ENCODE results near the gene HSP90AB1. TPM values are rescaled to one million over a fixed set of nuclear protein-coding genes. Genes with fewer than 3 reads are reported as not detected.

The HSP90AB1 gene
- polyA plus RNA-seq, 1 of the 3 experiments (the other 2 are of a cell fraction), result 843 TPM

- no peaks in the 10 kb centered on the region for H3K9me3 ChIP-seq
- peaks cover 9 to 48% of the 10 kb centered on the region in 2 experiments; a peak in 2 of 4 replicates for H3K4me1 ChIP-seq (ENCODE audit: control insufficient read depth in 1 of 2, insufficient read depth in 2 of 2, low read depth in 1 of 2, low read length in 1 of 2)
- no peak overlapping the region for H3K4me2 ChIP-seq
- no peaks in the 10 kb centered on the region for H3K27me3 ChIP-seq (ENCODE audit: insufficient read depth)
- H3K79me2 ChIP-seq (ENCODE audit: insufficient read depth), result peaks cover 38% of the 10 kb centered on the region
- no peaks in the 10 kb centered on the region for H3K9me2 ChIP-seq
- H3F3A ChIP-seq (replicated peaks; ENCODE audit: insufficient read depth), result peaks cover 26% of the 10 kb centered on the region
- no peak for DNase-seq
- peaks cover 28% of the 10 kb centered on the region for H4K20me1 ChIP-seq (ENCODE audit: insufficient read depth)
- TF ChIP-seq EP300 (IDR thresholded peaks at IDR 0.05; ENCODE audit: borderline replicate concordance in 1 of 2, low read depth in 1 of 2, low read length in 1 of 2) (no peak), FOXM1 (IDR thresholded peaks at IDR 0.05; ENCODE audit: low read depth) (no peak), TAF1 (IDR thresholded peaks at IDR 0.05; ENCODE audit: borderline replicate concordance, low read depth, low read length) (no peak), RCOR1 (IDR thresholded peaks at IDR 0.05; ENCODE audit: low read length) (no peak), GATA2 (CRISPR knock-in tag; IDR thresholded peaks at IDR 0.05) (no peak), FOSL2 (IDR thresholded peaks at IDR 0.05; ENCODE audit: borderline replicate concordance, low read depth) (no peak), SIN3A (IDR thresholded peaks at IDR 0.05; ENCODE audit: borderline replicate concordance, low read depth, low read length) (no peak), MXI1 (IDR thresholded peaks at IDR 0.05; ENCODE audit: low read depth, low read length) (no peak), NRF1 (IDR thresholded peaks at IDR 0.05; ENCODE audit: low read depth, low read length) (no peak), SMC3 (IDR thresholded peaks at IDR 0.05; ENCODE audit: low read depth, low read length) (no peak), TEAD4 (IDR thresholded peaks at IDR 0.05; ENCODE audit: borderline replicate concordance, insufficient read depth) (no peak), MAX (IDR thresholded peaks at IDR 0.05; ENCODE audit: low read depth) (no peak), RFX5 (IDR thresholded peaks at IDR 0.05; ENCODE audit: low read length) (no peak), JUND (IDR thresholded peaks at IDR 0.05) (no peak)
- TF ChIP-seq, protein P1, sequence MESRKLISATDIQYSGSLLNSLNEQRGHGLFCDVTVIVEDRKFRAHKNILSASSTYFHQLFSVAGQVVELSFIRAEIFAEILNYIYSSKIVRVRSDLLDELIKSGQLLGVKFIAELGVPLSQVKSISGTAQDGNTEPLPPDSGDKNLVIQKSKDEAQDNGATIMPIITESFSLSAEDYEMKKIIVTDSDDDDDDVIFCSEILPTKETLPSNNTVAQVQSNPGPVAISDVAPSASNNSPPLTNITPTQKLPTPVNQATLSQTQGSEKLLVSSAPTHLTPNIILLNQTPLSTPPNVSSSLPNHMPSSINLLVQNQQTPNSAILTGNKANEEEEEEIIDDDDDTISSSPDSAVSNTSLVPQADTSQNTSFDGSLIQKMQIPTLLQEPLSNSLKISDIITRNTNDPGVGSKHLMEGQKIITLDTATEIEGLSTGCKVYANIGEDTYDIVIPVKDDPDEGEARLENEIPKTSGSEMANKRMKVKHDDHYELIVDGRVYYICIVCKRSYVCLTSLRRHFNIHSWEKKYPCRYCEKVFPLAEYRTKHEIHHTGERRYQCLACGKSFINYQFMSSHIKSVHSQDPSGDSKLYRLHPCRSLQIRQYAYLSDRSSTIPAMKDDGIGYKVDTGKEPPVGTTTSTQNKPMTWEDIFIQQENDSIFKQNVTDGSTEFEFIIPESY (IDR thresholded peaks at IDR 0.05; ENCODE audit: borderline replicate concordance, low read depth), result no peak
- TF ChIP-seq, protein P2, sequence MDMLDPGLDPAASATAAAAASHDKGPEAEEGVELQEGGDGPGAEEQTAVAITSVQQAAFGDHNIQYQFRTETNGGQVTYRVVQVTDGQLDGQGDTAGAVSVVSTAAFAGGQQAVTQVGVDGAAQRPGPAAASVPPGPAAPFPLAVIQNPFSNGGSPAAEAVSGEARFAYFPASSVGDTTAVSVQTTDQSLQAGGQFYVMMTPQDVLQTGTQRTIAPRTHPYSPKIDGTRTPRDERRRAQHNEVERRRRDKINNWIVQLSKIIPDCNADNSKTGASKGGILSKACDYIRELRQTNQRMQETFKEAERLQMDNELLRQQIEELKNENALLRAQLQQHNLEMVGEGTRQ (IDR thresholded peaks at IDR 0.05; ENCODE audit: borderline replicate concordance, low read depth, low read length), result no peak
- TF ChIP-seq, protein P3, sequence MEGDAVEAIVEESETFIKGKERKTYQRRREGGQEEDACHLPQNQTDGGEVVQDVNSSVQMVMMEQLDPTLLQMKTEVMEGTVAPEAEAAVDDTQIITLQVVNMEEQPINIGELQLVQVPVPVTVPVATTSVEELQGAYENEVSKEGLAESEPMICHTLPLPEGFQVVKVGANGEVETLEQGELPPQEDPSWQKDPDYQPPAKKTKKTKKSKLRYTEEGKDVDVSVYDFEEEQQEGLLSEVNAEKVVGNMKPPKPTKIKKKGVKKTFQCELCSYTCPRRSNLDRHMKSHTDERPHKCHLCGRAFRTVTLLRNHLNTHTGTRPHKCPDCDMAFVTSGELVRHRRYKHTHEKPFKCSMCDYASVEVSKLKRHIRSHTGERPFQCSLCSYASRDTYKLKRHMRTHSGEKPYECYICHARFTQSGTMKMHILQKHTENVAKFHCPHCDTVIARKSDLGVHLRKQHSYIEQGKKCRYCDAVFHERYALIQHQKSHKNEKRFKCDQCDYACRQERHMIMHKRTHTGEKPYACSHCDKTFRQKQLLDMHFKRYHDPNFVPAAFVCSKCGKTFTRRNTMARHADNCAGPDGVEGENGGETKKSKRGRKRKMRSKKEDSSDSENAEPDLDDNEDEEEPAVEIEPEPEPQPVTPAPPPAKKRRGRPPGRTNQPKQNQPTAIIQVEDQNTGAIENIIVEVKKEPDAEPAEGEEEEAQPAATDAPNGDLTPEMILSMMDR (IDR thresholded peaks at IDR 0.05), result no peak
- no peak overlapping the region for H3K27ac ChIP-seq (ENCODE audit: low read depth in 2 of 2, low read length in 1 of 2)
- peaks cover 8 to 29% of the 10 kb centered on the region in 2 experiments for H3K36me3 ChIP-seq (replicated peaks in 1 of 2; ENCODE audit: control insufficient read depth in 1 of 2, insufficient read depth in 2 of 2, low read length in 1 of 2)
- no peak overlapping the region for H3K9ac ChIP-seq
- ChIA-PET CTCF (interaction anchor here (0.7 to 7.1 kb wide), 6 partner anchors 7 to 134 kb away, joined by 3 to 90 read pairs (median 19); partner anchors contain the start of genes HSP90AB1 and NFKBIE), POLR2A (interaction anchor here (0.5 kb wide), 1 partner anchor 641 kb away, joined by 3 read pairs; no protein-coding TSS in a partner anchor)
- WGBS (ENCODE audit: low lambda C conversion rate), result 94% methylated on average over 3 of the region's 3 CpGs
- no peak overlapping the region for H3K4me3 ChIP-seq (ENCODE audit: low read depth in 2 of 2, low read length in 1 of 2)
- H2AFZ ChIP-seq (ENCODE audit: low read depth), result no peak overlapping the region
Measured at GRCh38 chr6:44258921-44259320, 12.0 kb downstream of the HSP90AB1 start.

Measured in SK-N-SH (cell line).